NCI-H69 (cell line): ENCODE measurements around the gene DNAJC10.
"Not testable (repeated sequence)": the region's sequence is repeated elsewhere in the genome, so short reads cannot be mapped to it uniquely, and the experiment has no call there.

Source experiments
- DNase-seq: peaks from one replicate; lab custom pipeline; 2025; lab: John Stamatoyannopoulos, UW

Gene DNAJC10

DNA sequence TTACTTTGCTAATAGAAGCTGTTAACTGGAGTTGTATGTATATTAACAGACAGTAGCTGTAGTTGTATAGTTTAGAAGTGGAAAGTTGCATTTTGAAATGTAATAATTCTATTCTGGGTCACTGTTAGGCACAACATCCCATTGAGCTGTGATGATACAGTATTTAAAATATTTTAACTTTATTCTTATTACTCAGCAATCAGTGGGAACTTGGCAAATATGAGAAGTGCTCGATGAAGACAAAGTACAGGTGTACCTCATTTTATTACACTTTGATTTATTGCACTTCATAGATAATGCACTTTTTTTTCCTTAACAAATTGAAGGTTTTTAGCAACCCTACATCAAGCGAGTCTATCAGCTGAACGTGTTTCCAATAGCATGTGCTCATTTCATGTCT, 8.6 kb downstream of the DNAJC10 start:
- no peak for DNase-seq

DNA sequence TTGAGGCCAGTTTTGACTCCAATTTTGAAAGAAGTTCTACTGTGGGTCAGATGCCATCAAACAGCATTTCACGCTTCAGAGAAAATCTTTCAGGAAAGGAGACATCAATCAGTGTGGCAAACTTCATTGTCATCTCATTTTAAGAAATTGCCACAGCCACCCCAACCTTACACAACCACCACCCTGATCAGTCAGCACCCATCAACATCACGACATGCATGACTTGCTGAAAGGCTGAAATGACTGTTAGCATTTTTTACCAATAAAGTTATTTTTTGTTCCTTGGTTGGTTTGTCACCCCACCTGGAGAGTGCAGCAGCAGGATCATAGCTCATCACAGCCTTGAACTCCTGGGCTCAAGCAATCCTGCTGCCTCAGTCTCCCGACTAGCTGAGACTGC, 10.4 kb downstream of the DNAJC10 start:
- no peak for DNase-seq

DNA sequence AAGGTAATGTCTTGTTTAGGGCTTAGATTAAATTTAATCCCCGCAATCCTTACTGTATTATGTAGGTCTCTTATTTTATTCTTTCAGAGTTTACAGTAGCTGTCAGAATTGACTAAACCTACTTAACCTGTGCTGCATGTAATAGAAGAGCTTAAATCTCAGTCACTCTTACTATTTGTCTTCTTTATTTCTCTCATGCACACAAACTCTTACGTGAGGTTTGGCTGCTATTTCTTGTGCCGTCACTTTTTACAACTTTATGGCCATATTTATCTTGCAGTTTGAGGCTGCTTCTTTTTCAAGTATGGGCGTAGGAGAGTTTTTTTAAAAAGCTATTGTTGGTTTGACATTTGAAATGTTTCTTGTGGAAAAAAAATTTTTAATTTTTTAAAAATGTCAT, 12.0 kb downstream of the DNAJC10 start:
- DNase-seq, result no peak

DNA sequence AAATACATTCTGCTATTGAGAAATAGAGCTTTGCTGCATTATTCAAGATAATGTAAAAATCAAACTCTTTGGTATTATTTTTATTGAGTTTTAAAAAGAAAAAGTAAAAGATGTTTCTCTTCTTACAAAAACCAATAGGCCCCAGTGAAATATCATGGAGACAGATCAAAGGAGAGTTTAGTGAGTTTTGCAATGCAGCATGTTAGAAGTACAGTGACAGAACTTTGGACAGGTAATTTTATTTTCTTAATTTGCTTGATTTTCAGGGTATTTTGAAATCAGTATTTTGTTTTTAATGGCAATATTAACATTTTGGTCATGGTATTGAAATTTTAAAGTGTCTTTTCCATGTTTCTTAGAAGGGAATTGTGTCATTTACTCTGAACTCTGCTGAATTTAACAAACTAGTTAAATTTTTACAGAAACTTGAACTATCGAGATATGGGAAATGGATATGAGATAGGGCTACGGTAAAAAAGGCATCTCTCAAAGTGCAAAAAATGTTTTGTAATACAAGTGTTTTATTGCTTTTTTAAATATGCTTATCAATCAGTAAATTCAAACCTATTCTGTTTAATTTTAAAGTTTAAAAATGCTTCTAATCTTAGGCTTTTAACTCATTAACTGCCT, 13.8 kb downstream of the DNAJC10 start:
- DNase-seq, result no peak

DNA sequence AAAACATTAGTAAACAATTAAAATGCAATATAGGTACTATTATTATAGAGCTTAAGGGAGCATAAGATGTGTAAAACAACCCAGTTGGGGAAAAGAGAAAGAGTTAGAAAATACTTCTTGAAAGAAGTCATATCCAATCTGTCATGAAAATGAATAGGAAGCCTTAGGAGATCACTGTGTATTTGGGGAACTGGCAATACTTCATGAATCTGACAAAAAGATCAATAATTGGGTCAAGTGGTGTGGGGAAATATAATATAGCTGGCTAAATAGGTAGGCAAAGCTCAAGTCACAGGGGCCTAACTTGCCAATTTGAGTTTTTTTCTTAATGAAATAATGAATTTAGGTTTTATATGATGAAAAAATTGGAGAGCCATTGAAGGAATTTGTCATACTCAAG, 14.4 kb downstream of the DNAJC10 start:
- no peak for DNase-seq

DNA sequence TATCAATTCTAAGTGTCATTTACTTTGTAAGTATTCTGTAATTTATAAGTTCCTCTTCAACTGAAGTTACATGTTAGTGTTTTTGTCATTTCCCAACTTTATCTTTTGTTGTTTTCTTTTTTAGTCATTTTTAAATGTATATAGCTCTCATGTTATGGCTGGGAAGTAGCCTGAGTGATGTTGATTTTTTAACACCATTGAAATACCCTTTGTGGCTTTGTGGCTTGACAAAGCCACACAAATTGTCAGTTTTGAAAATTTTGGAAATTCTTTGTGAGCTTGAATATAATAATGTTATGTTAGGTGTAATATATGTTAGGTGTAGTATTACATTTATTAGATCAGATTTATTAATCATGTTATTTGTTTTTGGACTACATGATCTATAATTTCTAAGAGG, 16.7 kb downstream of the DNAJC10 start:
- no peak for DNase-seq

DNA sequence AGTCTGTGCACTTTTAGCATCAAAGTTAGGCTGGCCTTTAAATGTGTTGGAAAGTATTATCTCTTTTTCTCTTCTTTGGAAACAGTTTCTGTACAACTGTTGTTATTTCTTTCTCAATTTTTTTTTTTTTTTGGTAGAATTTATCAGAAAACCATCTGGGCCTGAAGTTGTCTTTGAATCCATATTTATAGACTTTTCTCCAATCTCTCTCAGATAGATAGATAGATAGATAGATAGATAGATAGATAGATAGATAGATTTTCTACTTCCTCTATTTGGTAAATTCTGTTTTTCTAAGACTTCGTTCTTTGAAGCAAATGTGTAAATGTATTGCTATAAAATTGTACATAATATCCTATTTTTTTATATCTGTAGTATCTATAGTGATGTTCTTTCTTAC, 17.5 kb downstream of the DNAJC10 start:
- no peak for DNase-seq

DNA sequence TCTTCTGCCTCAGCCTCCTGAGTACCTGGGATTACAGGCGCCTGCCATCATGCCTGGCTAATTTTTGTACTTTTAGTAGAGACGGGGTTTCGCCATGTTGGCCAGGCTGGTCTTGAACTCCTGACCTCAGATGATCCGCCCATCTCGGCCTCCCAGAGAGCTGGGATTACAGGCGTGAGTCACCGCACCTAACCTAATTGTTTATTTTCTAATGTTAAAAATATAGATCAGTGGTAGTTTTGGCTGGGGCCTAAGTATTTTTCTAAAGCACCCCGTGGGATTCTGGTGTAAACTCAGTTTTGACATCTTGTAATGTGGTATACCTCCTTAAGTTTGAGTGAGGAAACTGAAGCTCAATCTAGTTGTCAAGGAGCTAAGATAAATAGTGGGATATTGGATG, 20.8 kb downstream of the DNAJC10 start:
- not testable (repeated sequence) for DNase-seq

DNA sequence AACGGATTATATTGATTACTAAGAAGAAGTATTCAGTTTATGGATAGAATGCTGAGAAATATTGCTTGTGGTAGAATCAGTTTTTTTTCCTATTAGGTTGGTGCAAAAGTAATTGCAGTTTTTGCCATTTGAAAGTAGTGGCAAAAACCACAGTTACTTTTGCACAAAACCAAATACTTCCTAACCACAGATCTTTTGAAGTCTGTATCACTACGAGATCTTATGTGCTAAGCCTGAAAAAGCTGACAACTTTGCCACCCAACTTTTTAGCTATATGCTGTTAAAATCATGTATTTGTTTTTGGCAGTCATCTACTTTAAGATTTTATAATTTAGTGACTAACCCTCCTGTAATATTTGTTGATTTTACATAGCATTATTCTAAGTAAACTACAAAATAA, 24.6 kb downstream of the DNAJC10 start:
- no peak for DNase-seq

DNA sequence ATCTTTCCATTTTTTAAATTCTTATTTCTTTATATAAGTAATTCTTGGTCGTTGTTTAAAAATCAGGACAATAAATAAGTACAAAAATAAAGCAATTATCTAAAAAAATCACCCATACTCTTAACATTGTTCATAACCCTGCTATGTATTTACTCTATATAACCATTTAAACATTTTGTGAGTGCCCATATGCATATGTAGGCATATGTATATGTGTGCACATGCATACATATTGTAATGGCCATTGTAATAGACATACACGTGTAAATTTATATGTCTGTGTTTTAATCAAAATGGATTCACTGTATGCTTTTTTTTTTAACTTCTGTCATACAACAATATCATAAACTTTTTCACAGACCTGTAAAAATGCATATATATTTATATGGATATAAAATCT, 25.6 kb downstream of the DNAJC10 start:
- DNase-seq, result no peak

DNA sequence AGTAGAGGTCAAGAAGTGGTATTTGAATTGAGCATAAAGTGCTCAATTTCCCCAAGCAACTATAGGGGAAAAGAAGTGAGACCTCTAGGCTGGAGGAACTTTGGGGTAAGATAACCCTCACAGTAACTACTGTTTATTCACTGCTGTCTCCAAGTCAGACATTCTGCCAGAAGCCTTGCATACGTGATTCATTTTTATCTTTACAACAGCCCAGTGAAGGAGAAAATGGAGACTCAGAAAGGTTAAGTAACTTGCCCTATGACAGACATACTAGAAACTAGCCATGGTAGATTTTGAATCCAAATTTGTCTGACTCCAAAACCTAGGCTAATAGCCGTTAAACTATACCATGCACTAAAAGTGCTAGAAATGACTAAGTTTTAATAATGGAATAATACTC, 28.4 kb downstream of the DNAJC10 start:
- DNase-seq, result no peak

DNA sequence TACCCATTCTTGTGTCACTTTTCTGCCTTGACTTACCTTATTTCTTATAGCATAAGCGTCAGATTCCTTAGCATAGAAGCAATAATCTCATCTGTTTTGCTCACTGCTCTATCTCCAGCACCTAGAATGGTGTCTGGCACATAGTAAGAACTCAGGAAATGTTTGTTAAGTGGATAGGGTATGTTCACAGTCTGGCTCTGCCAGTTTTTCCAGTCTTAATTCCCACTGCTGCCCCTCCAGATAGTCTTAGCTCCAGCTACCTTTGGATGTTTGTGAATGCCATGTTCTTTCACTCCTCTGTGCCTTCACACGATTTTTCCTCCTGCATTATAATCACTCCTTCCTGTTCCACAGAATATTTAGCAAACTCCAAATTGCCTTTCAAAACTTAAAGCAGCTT, 29.0 kb downstream of the DNAJC10 start:
- no peak for DNase-seq

DNA sequence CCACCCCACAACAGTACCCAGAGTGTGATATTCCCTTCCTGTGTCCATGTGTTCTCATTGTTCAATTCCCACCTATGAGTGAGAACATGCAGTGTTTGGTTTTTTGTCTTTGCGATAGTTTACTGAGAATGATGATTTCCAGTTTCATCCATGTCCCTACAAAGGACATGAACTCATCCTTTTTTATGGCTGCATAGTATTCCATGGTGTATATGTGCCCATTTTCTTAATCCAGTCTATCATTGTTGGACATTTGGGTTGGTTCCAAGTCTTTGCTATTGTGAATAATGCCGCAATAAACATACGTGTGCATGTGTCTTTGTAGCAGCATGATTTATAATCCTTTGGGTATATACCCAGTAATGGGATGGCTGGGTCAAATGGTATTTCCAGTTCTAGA, 29.8 kb downstream of the DNAJC10 start:
- DNase-seq, result not testable (repeated sequence)

DNA sequence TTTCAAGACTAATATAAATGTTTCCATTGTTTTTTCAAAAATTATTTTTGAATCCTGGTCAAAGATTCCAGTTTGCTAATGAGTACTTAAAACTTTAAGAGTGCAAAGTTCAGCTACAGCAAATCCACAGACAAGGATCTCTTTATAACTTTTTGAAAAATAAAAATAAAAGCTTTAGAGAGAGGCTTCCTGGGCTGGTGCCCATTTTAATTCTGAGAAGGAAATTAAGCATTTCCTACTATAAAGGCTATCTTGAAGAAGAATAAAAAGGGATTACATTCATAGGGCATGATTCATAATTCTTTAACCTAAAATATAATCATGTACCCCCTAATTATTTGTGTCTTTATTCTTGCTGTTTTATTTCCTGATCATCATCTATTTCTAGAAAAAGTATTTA, 38.2 kb downstream of the DNAJC10 start:
- no peak for DNase-seq

DNA sequence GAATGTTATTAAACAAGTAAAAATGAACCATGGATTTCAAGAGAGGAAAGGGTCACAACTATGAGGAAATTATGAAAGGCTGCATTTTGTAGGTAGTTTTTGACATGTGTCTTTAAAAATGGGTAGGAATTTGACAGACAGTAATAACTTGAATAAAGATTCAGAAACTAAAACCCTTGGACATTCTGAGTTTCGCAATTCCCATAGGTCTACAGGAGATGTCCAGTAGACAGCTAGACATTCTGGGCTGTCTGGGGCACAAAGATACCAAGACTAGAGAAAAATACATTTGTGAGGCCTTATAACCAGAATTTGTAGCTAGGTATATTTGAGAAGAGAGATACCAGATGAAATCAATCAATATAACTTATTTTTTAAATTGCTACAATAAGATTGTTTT, 42.3 kb downstream of the DNAJC10 start:
- DNase-seq, result no peak

DNA sequence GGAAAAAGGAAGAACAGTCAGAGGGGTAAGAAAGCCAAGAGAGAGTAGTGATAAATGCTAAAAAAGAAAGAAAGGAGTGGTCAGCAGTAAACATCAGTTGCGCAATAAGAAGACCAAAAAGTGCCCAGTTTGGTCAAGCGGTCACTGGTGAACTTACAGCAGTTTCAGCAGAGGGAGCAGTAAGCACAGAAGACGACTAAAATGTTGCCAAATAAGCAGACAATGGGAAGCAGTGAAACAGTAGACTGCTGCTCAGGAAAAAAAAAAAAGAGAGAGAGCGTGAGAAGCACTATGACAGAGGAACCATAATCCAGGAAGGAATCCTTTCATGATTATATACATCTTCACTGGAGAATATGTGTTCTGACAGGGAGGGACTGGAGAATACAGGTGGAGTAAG, 45.8 kb downstream of the DNAJC10 start:
- DNase-seq, result no peak

DNA sequence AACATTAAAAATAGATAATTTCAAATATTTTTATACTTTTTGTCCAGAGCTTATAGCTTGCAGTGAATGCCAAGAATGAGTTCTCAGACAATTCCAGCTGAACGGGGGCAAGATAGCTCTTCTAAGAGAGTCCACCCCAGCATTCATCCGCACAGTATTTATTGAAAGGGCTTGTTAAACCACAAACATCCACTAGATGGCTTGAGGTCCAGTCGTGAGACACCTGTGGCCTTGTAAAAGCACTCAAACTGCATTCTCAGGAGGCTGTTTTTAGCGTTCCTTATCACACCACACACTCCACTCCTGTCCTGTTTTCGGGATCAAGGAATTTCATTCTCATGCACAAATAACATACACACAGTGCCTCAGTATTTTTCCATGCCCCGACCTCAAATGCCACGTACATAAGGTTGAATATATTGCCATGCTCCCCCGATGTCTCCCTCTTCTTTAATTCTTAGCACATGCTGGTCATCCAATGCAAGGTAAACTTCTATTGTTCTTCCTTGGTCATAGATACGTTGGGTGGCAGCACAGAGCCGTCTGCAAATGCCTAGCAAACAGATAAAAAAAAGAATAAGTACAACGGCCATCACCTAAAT, 47.4 kb downstream of the DNAJC10 start:
- peak; percentile 42 for DNase-seq

DNA sequence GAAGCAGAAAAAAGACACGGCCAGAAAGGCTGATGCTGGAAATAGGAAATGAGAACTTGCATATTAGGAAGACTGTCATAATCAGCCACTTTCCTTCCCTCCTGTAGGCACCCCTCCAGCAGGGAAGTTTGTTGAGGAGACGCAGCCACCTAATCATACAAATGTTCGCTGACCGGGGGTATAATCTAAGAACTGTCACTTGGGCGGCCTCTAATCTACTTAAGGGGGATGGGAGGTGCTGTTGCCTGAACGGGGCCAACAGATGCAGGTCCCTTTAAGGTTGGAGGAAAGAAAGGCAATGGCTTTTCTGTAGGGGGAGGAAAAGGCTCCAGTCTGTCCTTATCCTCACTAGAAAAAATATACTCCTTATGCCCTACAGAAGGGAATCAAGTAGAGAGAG, 50.6 kb downstream of the DNAJC10 start:
- DNase-seq, result no peak

DNA sequence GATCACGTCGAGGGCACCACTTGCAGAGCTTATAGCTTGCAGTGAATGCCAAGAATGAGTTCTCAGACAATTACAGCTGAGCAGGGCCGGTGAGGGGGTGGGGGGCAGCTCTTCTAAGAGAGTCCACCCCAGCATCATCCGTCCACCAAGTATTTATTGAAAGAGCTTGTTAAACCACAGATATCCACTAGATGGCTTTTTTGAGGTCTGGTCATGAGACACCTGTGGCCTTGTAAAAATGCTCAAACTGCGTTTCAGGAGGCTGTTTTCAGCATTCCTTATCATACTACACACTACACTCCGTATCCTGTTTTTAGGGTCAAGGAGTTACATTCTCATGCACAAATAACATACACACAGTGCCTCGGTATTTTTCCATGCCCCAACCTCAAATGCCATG, 51.5 kb downstream of the DNAJC10 start:
- peak; percentile 23 for DNase-seq

DNA sequence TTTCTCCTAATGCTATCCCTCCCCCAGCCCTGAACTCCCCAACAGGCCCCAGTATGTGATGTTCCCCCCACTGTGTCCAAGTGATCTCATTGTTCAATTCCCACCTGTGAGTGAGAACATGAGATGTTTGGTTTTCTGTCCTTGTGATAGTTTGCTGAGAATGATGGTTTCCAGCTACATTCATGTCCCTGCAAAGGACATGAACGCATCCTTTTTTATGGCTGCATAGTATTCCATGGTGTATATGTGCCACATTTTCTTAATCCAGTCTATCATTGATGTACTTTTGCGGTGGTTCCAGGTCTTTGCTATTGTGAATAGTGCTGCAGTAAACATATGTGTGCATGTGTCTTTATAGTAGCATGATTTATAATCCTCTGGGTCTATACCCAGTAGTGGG, 52.9 kb downstream of the DNAJC10 start:
- DNase-seq, result not testable (repeated sequence)

DNA sequence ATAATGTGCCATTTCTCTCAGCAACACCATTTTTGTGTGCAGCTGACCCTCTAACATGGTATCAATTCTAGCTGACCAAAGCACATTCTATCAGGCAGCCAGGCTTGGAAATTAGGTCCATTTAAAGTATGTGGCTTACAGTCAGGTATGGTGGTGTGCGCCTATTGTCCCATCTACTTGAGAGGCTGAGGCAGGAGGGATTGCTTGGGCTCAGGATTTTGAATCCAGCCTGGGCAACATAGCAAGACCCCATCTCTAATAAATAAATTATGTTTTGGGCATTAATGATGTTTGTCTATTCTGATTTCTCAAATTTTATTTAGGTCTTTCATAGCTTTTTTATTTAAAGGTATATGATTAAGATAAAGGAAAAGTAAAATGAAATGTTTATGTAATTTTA, 63.3 kb downstream of the DNAJC10 start:
- no peak for DNase-seq

DNA sequence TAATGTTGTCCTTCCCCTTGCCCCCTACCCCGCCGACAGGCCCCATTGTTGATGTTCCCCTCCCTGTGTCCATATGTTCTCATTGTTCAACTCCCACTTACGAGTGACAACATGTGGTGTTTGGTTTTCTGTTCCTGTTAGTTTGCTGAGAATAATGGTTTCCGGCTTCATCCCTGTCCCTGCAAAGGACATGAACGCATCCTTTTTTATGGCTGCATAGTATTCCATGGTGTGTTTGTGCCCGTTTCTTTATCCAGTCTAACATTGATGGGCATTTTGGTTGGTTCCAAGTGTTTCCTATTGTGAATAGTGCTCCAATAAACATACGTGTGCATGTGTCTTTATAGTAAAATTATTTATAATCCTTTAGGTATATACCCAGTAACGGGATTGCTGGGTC, 65.0 kb downstream of the DNAJC10 start:
- DNase-seq, result not testable (repeated sequence)

DNA sequence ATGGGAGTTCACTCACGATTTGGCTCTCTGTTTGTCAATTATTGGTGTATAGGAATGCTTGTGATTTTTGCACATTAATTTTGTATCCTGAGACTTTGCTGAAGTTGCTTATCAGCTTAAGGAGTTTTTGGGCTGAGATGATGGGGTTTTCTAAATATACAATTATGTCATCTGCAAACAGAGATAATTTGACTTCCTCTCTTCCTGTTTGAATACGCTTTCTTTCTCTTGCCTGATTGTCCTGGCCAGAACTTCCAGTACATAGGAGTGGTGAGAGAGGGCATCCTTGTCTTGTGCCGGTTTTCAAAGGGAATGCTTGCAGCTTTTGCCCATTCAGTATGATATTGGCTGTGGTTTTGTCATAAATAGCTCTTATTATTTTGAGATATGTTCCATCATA, 66.6 kb downstream of the DNAJC10 start:
- not testable (repeated sequence) for DNase-seq

DNA sequence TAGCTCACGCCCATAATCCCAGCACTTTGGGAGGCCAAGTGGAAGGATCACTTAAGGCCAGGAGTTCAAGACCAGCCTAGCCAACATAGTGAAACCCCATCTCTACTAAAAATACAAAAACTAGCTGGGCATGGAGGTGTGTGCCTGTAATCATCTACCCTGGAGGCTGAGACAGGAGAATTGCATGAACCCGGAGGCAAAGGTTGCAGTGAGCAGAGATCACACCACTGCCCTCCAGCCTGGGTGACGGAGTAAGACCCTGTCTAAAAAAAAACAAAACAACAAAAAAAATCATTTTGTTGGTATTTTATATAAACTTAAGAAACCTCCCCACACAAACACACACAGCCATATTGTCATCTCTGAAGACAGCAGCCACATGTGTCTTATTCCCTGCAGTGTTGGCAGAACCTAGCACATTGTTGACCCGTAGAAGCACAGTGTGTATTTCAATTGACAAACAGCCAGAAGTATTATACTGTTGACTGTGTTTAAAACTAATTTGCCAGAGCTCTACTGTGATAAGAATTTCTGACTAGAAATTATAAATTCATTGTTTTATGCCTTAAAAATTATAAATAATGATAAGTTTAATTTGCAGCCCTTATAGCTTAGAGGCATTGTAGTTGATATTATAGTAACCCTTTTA, 68.1 kb downstream of the DNAJC10 start:
- no peak for DNase-seq
